Mammary epithelial cell (primary cell): ENCODE measurements around the gene MMP28.

Source experiments
- EZH2 ChIP-seq: IDR thresholded peaks from 2 replicates; pipeline ENCODE4 v1.6.1; 2012; ENCODE audit warnings: low read length, inconsistent platforms, borderline replicate concordance
- TF ChIP-seq, protein P1 (sequence below), 2 donors: IDR thresholded peaks in 1 of 2; conservative IDR thresholded peaks in 1 of 2; 2 replicates each; pipeline ENCODE4 v1.5.1; 2011 to 2012; ENCODE audit warnings: inconsistent platforms in 2 of 2, low read length in 2 of 2, mild to moderate bottlenecking in 2 of 2, control low read depth in 1 of 2, low read depth in 1 of 2; ENCODE audit not compliant: insufficient read depth in 1 of 2; ENCODE audit errors: extremely low read depth in 1 of 2

DNA sequence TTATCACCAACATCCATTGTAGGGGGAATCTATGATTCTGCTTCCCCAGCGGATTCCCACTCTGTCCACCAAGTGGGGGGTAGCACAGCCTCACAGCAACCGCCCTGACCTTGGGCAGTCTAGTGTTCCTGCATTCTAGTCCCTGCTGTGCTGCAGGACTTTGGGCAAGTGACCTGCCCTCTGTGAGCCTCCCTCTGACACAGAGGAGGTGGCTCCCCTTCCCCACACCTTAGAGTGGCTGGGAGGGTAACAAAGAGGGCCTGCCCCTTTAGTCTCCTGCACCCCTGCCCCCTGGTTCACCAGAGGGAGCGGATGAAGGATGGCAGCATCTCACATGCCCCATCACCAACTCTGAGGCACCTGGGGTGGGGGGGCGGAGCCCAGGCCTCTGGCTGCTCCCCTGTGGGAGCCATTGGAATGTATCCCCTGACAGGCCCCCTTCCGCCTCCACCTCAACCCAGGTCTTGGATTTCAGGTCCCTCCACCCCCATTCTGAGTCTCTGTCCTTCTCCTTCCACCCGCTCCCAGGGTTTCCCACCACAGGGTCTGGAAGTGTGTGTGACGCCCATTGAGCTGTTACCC is 52.5 kb downstream of the MMP28 start:
- TF ChIP-seq, protein P1, sequence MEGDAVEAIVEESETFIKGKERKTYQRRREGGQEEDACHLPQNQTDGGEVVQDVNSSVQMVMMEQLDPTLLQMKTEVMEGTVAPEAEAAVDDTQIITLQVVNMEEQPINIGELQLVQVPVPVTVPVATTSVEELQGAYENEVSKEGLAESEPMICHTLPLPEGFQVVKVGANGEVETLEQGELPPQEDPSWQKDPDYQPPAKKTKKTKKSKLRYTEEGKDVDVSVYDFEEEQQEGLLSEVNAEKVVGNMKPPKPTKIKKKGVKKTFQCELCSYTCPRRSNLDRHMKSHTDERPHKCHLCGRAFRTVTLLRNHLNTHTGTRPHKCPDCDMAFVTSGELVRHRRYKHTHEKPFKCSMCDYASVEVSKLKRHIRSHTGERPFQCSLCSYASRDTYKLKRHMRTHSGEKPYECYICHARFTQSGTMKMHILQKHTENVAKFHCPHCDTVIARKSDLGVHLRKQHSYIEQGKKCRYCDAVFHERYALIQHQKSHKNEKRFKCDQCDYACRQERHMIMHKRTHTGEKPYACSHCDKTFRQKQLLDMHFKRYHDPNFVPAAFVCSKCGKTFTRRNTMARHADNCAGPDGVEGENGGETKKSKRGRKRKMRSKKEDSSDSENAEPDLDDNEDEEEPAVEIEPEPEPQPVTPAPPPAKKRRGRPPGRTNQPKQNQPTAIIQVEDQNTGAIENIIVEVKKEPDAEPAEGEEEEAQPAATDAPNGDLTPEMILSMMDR (conservative IDR thresholded peaks at IDR 0.05 in 1 of 2, IDR thresholded peaks at IDR 0.05 in 1 of 2; ENCODE audit: extremely low read depth in 1 of 2, insufficient read depth in 1 of 2, low read depth in 1 of 2, low read length in 2 of 2) = no peak
- TF ChIP-seq EZH2 = no peak
